ENCODE data around the gene DMRTB1.

DMRTB1 gene

DNA sequence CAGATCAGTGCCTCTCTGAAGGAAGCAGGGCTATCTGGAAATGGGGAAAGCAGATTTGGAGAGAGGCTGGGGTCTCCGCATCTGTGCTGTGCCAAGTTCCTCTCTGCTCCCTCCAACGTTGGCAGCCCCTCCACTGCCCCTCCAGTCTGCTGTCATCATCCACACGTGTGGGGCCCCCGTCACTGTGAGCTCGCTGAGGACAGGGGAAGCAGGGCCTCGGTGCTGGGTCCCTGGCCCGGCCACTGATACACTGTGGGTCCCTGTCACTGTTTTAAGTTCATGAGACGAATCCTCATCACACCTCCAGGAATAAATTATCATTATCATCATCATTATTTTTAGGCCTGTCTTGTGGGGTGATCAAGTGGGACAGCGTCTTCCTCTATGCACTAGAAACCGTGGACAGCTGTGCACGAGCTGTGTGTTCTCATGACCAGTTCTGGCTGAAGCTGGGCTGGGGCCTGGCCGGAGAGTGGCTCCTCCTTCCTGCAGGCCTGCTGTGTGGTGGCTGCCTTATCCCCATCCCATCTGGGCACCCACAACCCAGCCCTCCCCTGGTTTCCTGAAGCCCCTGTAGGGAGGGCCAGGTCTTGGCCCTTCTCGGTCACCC, 52.2 kb downstream of the DMRTB1 start:
- FAIRE-seq, result no peak

DNA sequence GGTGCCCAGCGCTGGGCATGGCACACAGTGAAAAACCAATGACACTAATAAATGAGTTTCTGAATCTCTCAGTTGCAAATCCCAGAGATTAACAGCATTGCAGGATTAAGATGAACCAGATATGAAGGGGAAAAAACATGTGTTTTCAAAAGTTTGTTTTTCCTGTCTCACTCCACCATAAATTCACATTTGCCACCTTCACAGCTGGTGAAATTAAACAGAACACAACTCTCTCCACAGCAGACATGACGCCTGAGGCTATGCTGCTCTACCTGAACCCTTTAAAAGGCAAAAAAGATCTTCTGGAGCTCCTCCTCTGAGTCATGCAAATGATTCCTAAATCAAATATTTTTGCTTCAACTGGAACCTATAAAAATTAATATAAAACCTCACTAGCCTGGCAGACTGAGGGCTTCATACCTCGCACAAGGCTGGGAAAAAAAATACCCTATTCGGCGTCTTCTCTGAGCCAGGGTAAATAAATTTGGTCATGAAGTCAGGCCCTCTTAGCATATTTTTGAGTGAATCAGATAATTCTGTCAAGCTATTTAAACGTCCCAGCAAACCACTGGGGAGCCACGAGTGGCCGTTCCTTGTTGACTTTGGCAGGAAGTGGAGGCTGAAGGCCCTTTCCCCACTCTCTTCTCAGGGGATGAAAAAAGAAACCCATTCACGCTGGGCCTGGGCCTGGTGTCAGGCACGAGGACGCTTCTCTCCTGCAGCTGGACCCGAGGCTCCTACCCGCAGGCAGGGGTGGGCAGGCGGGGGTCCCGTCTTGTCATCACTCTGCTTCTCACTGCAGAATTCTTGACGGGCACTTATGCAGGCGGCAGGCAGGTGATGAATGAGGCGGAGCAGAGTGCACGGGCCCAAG, 53.0 kb downstream of the DMRTB1 start:
- no peak for FAIRE-seq

GRCh38 chr1:53512807-53513755, 53.9 kb downstream of the DMRTB1 start:
- no peak for FAIRE-seq

- no peak for FAIRE-seq
Observed at GRCh38 chr1:53513846-53514245, 54.6 kb downstream of the DMRTB1 start.

DNA sequence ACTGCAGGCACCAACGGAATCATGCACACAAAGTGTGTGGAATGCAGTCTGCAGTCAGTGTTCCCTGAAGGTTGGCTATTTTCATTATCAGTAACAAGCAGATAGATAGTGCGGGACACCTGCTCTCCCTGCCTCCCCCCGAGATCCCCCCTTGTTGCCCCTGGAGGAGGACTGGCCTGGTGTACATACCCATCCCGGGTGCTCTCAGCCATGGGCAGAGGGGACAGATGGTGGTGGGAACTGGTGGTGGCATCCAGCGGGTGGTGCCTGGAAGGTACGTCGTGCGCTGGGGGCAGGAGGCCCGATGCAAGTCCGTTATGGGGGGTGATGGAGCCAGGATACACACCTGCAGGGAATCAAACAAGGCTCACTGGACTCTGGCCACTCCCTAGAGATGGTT, 55.2 kb downstream of the DMRTB1 start:
- FAIRE-seq, result no peak

DNA sequence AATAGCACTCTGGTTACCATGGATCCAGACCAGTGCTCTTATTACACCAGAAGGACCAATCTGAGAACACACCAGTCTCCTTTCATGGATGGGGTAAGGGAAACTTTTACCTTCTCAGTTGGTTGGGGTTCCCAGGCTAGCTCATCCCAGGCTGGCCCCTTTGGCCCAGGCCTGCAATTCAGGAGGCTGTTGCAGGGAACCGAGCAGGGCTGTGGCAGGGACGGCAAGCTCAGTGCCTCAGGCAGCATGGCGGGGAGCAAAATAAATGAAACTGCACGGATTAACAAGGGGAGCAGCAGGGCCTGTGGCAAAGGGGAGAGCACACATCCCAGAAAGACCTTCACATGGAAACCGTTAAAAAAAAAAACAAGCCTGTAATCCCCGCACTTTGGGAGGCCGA, 57.0 kb downstream of the DMRTB1 start:
- FAIRE-seq, result no peak

Data from endometrium (tissue), 2 donors.